Skeletal muscle satellite cell (primary cell): ENCODE measurements around the gene MTOR.
"Not testable (repeated sequence)": the region's sequence is repeated elsewhere in the genome, so short reads cannot be mapped to it uniquely, and the experiment has no call there.

ENCODE experiments used
- H3K27me3 ChIP-seq: 2 replicates; pipeline ENCODE4 v1.7.0; 2013; ENCODE audit warnings: low read length; ENCODE audit not compliant: control insufficient read depth, insufficient read depth
- H3K36me3 ChIP-seq: 2 replicates; pipeline ENCODE4 v1.7.0; 2013; ENCODE audit warnings: mild to moderate bottlenecking, control low read depth, low read length; ENCODE audit not compliant: insufficient read depth
- H3K4me1 ChIP-seq: 2 replicates; pipeline ENCODE4 v1.7.0; 2013; ENCODE audit warnings: low read length; ENCODE audit not compliant: control insufficient read depth, insufficient read depth
- H3K4me2 ChIP-seq: 2 replicates; pipeline ENCODE4 v1.7.0; 2013; ENCODE audit warnings: mild to moderate bottlenecking, low read length
- H3K4me3 ChIP-seq: 2 replicates; pipeline ENCODE4 v1.7.0; 2013; ENCODE audit warnings: low read length
- H3K9ac ChIP-seq: 2 replicates; pipeline ENCODE4 v1.7.0; 2013; ENCODE audit warnings: mild to moderate bottlenecking, low read depth, low read length, moderate library complexity
- H3K9me3 ChIP-seq: replicated peaks from 2 replicates; pipeline ENCODE4 v1.7.0; 2013; ENCODE audit warnings: mild to moderate bottlenecking, control low read depth, low read length

Gene MTOR

GRCh38 chr1:11176081-11176706 is 86.2 kb downstream of the MTOR start:
- no peak overlapping the region for H3K9ac ChIP-seq
- no peaks in the 10 kb centered on the region for H3K36me3 ChIP-seq
- no peak overlapping the region for H3K4me2 ChIP-seq
- no peaks in the 10 kb centered on the region for H3K27me3 ChIP-seq
- no peak overlapping the region for H3K4me3 ChIP-seq
- peaks cover 40% of the 10 kb centered on the region for H3K4me1 ChIP-seq
- H3K9me3 ChIP-seq, result no peaks in the 10 kb centered on the region

GRCh38 chr1:11175461-11175860 is 86.9 kb downstream of the MTOR start:
- Histone ChIP-seq H3K27me3 (no peaks in the 10 kb centered on the region), H3K9me3 (no peaks in the 10 kb centered on the region), H3K9ac (no peak overlapping the region), H3K4me2 (no peak overlapping the region), H3K4me3 (no peak overlapping the region), H3K36me3 (no peaks in the 10 kb centered on the region), H3K4me1 (peaks cover 38% of the 10 kb centered on the region)

GRCh38 chr1:11174261-11174942 is 87.9 kb downstream of the MTOR start:
- Histone ChIP-seq H3K9me3 (no peaks in the 10 kb centered on the region), H3K9ac (no peak overlapping the region), H3K4me3 (no peak overlapping the region), H3K4me1 (peaks cover 27% of the 10 kb centered on the region), H3K4me2 (no peak overlapping the region), H3K27me3 (no peaks in the 10 kb centered on the region), H3K36me3 (no peaks in the 10 kb centered on the region)

GRCh38 chr1:11170102-11170501 is 92.2 kb downstream of the MTOR start:
- Histone ChIP-seq H3K4me3 (no peak overlapping the region), H3K27me3 (no peaks in the 10 kb centered on the region), H3K4me1 (no peaks in the 10 kb centered on the region), H3K9me3 (no peaks in the 10 kb centered on the region), H3K9ac (no peak overlapping the region), H3K4me2 (no peak overlapping the region), H3K36me3 (peaks cover 4% of the 10 kb centered on the region)

GRCh38 chr1:11169202-11169601 is 93.1 kb downstream of the MTOR start:
- Histone ChIP-seq H3K4me3 (no peak overlapping the region), H3K4me1 (no peaks in the 10 kb centered on the region), H3K36me3 (peaks cover 4% of the 10 kb centered on the region), H3K27me3 (no peaks in the 10 kb centered on the region), H3K9me3 (no peaks in the 10 kb centered on the region), H3K4me2 (no peak overlapping the region), H3K9ac (no peak overlapping the region)

- H3K4me2 ChIP-seq, result no peak overlapping the region
- H3K9me3 ChIP-seq, result no peaks in the 10 kb centered on the region
- H3K27me3 ChIP-seq, result no peaks in the 10 kb centered on the region
- peaks cover 4% of the 10 kb centered on the region for H3K36me3 ChIP-seq
- no peak overlapping the region for H3K9ac ChIP-seq
- H3K4me1 ChIP-seq, result no peaks in the 10 kb centered on the region
- H3K4me3 ChIP-seq, result no peak overlapping the region
Measured at GRCh38 chr1:11168731-11169130, 93.6 kb downstream of the MTOR start.

GRCh38 chr1:11166744-11167143 is 95.6 kb downstream of the MTOR start:
- H3K9ac ChIP-seq, H3K4me2 ChIP-seq, H3K4me3 ChIP-seq, H3K27me3 ChIP-seq, H3K9me3 ChIP-seq, H3K4me1 ChIP-seq, H3K36me3 ChIP-seq: not testable (repeated sequence)

- Histone ChIP-seq H3K36me3 (peaks cover 11% of the 10 kb centered on the region), H3K4me1 (peaks cover 17% of the 10 kb centered on the region)
- H3K4me2 ChIP-seq, H3K4me3 ChIP-seq, H3K9me3 ChIP-seq, H3K27me3 ChIP-seq, H3K9ac ChIP-seq: not testable (repeated sequence)
Measured at GRCh38 chr1:11162752-11163151, 99.6 kb downstream of the MTOR start.

GRCh38 chr1:11158720-11159321 is 103.5 kb downstream of the MTOR start:
- Histone ChIP-seq H3K4me2 (peak overlapping the region; percentile 73), H3K27me3 (no peaks in the 10 kb centered on the region), H3K4me3 (peak overlapping the region; percentile 2), H3K36me3 (peaks cover 25% of the 10 kb centered on the region), H3K4me1 (peaks cover 26% of the 10 kb centered on the region), H3K9ac (peak overlapping the region; percentile 65), H3K9me3 (no peaks in the 10 kb centered on the region)

GRCh38 chr1:11158291-11158690 is 104.1 kb downstream of the MTOR start:
- Histone ChIP-seq H3K4me2 (peak overlapping the region; percentile 73), H3K4me3 (peak overlapping the region; percentile 35), H3K9me3 (no peaks in the 10 kb centered on the region), H3K27me3 (no peaks in the 10 kb centered on the region), H3K36me3 (peaks cover 25% of the 10 kb centered on the region), H3K4me1 (peaks cover 26% of the 10 kb centered on the region), H3K9ac (peak overlapping the region; percentile 65)

GRCh38 chr1:11157867-11158266 is 104.5 kb downstream of the MTOR start:
- H3K9ac ChIP-seq, result peak overlapping the region; percentile 65
- H3K27me3 ChIP-seq, result no peaks in the 10 kb centered on the region
- H3K4me3 ChIP-seq, result peak overlapping the region; percentile 35
- peaks cover 26% of the 10 kb centered on the region for H3K4me1 ChIP-seq
- H3K9me3 ChIP-seq, result no peaks in the 10 kb centered on the region
- H3K36me3 ChIP-seq, result peaks cover 29% of the 10 kb centered on the region
- peak overlapping the region; percentile 73 for H3K4me2 ChIP-seq

GRCh38 chr1:11157394-11157793 is 105.0 kb downstream of the MTOR start:
- no peaks in the 10 kb centered on the region for H3K9me3 ChIP-seq
- H3K4me3 ChIP-seq, result no peak overlapping the region
- peak overlapping the region; percentile 73 for H3K4me2 ChIP-seq
- no peaks in the 10 kb centered on the region for H3K27me3 ChIP-seq
- peaks cover 29% of the 10 kb centered on the region for H3K36me3 ChIP-seq
- peaks cover 28% of the 10 kb centered on the region for H3K4me1 ChIP-seq
- peak overlapping the region; percentile 4 for H3K9ac ChIP-seq
